IPS DF 19.7 (cell line): Measurements from ENCODE around the gene SV2C.
"Not testable (repeated sequence)": the region's sequence is repeated elsewhere in the genome, so short reads cannot be mapped to it uniquely, and the experiment has no call there.

Experiments
- DNase-seq: peaks from one replicate; pipeline ENCODE4 v3.0.0-alpha.2; 2013; ENCODE audit warnings: low read depth, low spot score

SV2C gene

DNA sequence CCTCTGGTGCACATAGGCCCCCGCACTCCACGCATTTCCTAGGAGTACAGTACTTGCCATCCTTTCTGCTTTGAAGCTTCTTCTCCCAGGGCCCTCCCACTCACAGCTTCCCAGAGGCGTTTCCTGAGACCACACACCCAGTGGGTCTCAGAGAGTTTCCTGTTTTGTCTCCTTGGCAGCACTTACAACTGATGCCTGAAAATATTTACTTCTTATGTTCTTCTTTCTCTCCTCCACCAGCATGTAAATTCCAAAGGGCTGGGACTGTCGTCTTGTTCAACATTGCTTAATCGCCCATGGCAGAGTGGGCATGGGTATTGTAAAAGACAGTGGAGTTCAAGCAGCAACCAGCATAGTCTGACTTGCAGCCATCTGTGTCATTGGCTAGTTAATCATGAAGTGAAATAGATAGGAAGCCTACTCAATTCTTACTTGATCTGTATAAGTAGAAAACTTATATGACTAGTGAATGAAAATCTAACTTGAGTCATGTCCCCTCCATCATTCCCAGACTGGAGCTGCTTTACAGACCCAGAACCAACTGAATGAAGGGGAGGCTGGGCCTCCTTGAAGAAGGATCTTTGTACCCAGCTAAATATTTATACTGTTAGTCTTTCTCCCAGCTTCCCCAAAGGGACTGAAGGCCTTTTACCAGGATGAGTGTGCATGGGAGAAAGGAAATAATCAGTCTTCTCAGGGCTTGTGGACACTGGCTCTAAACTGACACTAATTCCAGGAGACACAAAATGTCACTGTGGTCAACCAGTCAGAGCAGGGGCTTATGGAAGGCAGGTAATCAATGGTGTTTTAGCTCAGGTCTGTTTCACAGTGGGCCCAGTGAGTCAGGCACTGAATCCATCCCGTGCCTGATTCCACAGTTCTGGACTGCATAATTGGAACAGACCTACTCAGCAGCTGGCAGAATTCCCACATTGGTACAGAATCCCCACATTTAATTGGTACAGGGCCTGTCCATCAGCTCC lies 116.4 kb downstream of the SV2C start:
- DNase-seq = no peak

DNA sequence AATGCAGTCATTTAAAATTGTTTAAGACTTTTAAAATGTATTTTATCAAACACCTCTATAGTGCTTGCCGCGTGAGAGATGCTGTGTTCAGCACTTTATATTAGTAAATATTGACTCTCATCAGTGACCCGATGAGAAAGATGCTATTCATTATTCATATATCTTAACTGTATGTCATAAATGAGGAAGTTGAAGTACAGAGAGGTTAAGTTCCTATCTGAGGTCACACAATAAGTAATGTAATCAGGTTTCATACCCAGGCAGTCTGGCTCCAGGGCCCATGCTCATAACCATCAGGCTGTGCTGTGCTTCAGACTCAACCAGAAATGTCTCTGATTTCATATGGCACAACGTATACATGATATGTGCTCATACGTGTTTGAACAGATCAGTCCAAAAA lies 119.0 kb downstream of the SV2C start:
- no peak for DNase-seq

GRCh38 chr5:76204191-76204590 lies 121.0 kb downstream of the SV2C start:
- no peak for DNase-seq

- DNase-seq = no peak
Measured at GRCh38 chr5:76204713-76205112, 121.5 kb downstream of the SV2C start.

DNA sequence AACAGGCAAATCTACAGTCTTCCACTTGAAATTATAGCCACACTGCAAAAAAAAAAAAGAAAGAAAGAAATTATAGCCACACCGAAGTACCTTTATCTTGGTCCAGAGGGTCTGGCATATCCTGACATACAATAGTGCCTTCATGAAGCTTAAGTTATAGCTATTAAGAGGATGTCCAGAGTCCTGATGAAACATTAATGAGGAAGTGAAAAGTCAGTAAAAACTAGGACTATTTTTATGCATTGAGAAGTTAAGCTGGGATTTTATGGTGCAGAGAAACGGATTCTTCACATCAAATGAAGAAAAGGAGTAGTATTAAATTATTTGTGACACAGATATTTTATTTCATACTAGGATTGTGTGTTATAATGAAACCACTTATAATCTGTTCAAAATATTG lies 123.9 kb downstream of the SV2C start:
- no peak for DNase-seq

DNA sequence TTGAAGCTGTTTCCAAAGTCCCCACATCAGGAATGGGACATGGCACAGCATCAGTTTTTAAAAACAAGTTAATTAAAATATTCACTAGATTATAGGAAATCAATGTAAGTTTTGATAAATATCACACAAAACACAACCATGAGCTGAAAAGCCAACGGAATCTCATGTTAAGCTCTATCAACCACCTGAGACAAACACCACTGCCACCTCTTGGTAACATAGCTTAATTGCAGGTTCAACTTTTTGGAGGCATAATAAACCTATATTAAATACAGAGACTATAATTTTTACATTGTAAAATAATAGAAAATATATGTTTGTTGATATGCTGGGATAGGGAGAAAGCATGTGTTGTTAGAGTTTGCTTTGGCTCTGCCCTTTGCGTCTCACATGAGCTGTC lies 126.1 kb downstream of the SV2C start:
- DNase-seq = no peak

DNA sequence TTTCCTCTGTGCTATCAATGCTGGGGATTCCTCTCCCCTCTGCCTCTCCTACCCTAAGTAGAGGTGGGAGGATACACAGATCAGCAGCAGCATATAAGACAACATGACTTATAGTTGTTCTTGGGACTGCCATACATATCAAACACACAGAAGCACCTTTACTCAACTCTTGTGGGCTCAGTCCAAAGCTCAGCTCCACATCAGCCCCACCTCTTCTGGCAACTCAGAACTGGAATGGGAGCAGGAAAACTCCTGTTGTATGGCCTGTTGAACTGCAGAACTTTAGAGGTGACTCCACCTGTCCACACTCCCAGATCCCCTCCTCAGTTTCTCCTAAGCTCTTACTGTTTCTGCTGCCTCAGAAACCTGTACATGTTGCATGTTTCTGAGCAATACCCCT lies 127.8 kb downstream of the SV2C start:
- DNase-seq = no peak

DNA sequence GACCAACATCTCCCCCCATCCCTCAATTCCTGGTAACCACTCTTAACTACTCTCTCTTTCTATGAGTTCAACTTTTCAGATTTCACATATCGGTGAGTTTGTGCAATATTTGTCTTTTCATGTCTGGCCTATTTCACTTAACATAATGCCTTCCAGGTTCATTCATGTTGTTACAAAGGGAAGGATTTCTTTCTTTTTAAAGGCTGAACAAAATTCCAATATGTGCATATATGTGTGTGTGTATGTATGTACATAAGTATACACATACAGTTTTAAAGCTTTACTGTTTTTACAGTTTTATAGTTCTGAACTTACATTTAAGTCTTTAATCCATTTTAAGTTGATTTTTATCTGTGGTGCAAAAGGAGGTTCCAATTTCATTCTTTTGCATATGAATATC lies 130.7 kb downstream of the SV2C start:
- DNase-seq = no peak

DNA sequence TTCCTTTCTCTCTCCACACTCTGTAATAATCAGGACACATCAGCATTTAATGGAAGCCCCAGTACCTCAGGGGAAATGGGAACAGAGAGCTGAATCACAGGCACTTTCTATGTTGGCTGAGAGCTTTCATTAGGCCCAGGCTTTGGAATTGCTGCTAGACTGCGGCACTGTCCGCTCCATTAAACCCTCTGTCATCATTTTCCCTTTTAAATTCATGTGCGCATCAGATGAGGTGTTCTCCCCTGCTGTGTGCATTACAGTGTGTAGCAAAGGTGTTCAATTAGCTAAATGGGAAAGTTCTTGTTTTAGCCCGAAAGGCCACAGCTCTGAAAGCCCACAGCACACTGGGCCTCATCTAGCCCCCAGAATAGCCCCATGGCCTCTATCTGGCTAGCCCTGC lies 133.6 kb downstream of the SV2C start:
- no peak for DNase-seq

DNA sequence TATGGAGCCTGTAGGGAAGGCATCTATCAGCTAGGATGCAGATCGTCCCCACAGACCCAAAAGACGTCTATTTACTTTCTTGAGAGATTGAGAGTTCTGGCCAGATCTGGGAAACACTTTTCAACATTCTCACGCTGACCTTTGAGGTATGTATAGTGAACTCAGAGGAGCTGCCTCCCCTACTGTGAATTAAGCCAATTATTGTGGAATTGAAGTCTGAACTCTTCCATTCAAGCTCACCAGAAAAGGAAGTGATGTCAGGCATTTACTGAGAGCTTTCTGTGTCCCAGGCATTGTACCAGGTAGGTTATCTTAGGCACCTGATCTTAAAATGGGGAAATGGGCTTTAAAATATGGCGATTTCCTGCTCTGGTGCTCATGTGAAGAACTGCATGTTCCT lies 136.5 kb downstream of the SV2C start:
- DNase-seq = no peak

DNA sequence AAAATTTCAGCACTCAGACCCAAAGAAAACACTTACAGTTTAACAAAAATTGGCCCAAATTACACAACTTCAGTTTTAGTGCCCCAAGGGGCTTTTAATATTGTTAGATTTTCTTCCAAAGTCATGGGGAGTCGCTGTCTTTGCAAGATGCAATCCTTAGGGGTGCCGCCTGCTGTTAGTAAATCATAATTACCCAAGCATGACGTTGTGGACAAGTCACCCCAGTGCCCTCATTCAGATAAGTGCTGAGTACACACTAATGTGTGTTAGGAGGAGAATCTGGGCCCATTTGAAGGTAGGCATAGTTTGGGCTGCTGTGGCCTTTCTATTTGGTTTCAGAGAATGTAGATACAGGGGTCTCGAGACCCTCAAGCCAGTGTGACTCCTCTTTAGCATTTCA lies 138.1 kb downstream of the SV2C start:
- no peak for DNase-seq

DNA sequence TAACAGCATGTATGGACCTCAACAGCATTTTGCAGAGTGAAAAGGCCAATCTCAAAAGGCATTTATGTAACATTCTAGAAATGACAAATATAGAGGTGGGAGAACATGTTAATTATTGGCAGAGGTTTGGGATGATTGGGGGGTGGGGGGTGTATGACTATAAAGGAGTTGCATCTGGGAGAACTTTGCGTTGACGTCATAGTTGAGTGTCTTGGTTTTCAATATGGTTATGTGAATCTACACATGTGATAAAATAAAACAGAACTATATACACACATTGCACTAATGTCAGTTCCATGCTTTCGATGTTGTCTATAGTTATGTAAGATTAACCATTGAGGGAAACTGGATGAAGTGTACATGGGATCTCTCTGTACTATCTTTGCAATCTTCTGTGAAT lies 139.1 kb downstream of the SV2C start:
- DNase-seq = no peak

- DNase-seq = no peak
Measured at GRCh38 chr5:76223696-76224095, 140.5 kb downstream of the SV2C start.

DNA sequence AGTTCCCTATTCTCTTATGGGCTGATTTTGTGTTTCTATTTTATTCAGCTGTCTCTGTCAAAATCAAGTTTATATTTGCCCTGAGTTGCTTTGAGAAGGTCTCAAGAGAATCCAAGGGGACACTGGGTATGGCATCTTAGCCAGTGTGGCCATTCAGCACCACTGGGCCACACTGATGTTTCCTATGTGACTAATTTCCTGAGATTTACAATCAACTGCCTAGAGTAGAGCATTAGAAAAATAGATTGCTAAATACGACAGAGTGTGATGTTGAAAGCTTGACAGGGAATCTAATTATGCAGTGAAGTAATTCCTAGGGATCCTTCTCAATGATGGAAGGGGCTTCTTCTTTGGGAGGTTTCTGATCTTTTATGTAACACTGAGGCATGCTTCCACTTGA lies 141.7 kb downstream of the SV2C start:
- DNase-seq = no peak

DNA sequence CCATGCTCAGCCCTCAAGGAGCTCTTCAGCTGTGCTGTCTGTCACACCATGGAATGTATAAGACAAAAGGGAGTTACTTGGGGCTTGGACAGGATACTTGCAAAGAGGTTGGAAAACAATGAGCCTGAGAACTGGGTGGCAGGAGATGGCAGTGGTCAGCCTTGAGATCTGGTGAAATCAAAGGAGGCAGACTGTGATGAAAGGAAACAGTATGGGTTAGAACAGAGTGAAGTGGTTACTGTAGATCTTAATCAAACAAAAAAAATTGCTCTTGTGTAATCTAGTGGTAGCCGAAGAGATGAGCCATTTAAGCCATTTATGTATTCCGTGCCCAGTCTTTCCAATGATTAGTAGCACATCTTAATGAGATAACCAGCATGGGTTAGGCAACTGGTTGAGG lies 142.2 kb downstream of the SV2C start:
- no peak for DNase-seq

DNA sequence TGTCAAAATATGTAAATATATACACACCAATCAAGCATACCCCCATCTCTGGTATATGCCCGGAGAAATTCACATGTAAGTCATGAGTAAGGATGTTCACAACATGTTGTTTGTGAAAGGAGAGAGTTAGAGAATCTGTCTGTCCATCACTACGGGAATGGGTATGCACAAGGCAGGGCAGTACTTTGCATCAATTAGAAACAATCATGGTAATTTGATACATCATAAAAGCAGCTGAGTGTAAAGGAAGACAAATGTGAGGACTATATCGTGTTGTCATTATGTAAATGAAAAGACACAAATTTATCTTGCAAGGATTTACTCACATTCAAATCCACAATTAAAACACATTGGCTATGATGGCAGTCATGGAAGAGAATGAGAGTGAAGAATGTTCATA lies 146.7 kb downstream of the SV2C start:
- no peak for DNase-seq

GRCh38 chr5:76230711-76231285 lies 147.6 kb downstream of the SV2C start:
- DNase-seq = no peak

DNA sequence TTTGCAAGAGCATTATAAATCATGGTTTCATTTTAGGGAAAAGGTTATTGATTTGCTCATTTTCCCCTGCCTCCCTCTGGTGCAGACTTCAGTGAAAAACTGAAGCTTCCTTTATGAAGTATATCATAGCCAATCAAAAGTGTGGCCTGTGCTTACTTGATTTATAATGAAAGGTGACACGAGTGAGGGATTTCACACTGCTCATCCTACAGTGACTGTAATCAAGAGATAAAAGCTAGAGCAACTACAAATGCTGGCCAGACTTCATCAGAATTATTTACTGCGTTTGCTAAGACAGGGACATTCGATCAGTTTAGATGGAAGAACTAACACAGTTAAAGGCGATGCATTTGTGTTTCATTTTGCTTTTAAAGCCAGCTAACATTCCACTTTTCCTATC lies 151.5 kb downstream of the SV2C start:
- DNase-seq = no peak

DNA sequence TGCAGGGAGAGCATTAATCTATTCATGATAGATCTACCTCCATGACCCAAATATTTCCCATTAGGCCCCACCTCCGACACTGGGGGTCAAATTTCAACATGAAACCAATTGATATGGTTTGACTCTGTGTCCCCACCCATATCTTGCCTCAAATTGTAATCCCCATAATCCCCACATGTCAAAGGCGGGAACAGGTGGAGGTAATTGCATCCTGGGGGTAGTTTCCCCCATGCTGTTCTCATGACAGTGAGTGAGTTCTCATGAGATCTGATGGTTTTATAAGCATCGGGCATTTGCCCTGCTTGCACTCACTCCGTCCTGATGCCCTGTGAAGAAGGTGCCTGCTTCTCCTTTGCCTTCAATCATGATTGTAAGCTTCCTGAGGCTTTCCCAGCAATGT lies 153.5 kb downstream of the SV2C start:
- DNase-seq = no peak

GRCh38 chr5:76240336-76240735 lies 157.2 kb downstream of the SV2C start:
- DNase-seq = no peak

- DNase-seq = not testable (repeated sequence)
Measured at GRCh38 chr5:76242155-76242554, 159.0 kb downstream of the SV2C start.

DNA sequence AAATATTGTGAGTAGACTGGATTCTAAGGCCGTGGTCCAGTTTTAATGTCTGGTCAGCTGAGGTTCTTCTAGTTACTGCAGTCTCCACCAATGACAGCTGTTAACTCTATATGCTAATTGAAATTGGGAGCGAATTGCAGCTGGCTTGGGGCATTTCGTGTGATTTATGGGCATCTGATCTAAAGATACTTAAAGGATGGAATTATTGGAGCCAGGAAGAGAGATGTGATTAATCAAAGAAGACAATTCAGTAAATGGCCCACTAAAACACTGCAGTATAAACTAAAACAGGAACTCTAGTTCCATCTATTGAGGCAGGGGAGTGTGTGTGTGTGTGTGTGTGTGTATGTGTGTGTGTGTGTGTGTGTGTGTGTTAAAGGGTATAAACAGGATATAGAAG lies 162.4 kb downstream of the SV2C start:
- DNase-seq = no peak

DNA sequence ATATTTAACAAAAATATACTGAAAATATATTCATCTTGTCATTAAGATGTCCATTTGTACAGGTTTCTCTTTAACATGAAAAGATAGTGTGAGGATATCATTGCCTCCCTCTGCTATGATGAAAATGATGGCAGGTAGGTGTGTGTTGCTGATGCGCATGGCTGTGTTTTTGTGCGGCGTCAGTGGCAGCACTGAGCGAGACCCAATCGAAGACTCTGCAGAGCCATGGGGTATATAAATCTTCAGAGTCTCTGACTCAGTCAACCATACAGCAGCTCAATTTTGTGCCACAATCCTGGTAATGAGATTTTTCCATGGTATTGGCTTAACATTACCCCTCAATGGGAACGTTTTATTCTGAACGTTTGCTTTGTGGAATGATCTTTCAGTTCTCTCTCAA lies 166.4 kb downstream of the SV2C start:
- DNase-seq = no peak
